GM03348 (cell line): ENCODE measurements around the gene RGP1.

Experiments used
- DNase-seq: peaks from one replicate; pipeline ENCODE4 v3.0.0; 2012; ENCODE audit warnings: low spot score

RGP1 gene

DNA sequence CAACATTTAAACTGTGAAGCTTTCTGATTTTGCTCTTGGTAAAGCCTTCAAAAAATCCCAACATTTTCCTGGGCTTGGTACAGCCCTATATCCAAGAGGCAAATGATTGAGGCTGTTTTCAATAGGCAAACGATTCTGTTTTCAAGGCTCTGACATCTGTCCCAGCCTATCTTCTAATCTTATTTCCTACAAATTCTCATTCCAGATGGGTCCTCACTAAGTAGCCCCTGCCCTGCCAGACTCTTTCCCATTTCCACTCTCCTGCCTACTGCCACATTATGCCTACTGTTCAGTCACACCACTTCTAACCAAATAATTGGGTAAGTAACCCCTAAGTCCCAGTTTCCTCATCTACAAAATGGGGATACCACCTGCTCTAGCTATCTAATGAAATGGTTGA lies 3.5 kb upstream of the RGP1 start:
- DNase-seq, result no peak

- DNase-seq, result no peak
Observed at GRCh38 chr9:35746583-35746982, 2.5 kb upstream of the RGP1 start.

- DNase-seq, result no peak
Observed at GRCh38 chr9:35748242-35748857, 737 bp upstream of the RGP1 start.

DNA sequence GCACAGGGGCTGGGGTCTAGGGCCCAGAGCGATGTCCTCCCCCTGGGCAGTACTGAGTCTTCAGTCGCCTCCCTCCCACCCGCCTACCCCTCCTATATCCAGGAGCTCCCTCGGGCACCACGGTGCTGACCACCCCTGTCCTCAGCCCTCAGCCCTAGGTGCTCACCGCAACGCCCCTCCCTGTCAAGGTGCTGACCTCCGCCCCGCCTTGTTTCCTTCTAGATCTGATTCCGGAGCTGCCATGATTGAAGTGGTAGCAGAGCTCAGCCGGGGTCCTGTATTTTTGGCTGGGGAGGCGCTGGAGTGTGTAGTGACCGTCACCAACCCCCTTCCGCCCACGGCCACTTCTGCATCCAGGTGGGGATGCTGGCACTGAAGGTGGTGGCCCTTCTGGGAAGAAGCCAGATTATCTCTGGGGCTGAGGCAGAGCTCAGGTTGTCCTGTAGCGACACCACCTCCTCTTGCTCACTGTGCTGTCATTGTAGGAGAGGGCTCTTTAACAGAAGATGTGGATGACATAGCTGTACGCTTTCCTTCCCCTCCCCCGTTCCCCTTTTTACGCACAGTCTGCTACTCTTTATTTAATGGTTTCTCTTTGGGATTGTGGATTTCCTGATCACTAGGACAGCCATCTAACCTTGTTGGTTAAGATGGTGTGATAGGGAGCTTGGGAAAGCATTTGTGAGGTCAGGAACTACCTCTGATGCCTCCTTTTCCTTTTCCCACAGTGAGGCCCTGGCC lies 598 bp downstream of the RGP1 start:
- peak; percentile 23 for DNase-seq

- no peak for DNase-seq
Observed at GRCh38 chr9:35750256-35750531, 1.1 kb downstream of the RGP1 start.

DNA sequence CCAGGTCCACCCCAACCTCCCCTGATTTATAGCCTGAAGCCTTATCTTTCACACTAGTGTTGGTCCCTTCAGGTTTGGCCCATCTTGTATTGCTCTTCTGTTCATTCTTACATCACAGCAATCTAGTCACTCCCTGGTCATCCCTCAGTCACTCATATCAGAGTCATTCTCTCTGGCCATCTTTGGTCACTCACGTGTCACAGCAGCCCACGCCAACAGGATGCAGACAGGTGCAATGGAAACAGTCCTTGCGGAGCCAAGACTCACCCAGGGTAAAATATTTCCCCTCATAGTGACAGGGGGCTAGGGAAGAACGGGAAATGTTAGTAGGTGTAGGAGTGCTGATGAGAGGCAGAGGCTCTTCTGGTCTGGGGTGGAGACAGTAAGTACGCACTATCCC lies 4.4 kb downstream of the RGP1 start:
- DNase-seq, result no peak

DNA sequence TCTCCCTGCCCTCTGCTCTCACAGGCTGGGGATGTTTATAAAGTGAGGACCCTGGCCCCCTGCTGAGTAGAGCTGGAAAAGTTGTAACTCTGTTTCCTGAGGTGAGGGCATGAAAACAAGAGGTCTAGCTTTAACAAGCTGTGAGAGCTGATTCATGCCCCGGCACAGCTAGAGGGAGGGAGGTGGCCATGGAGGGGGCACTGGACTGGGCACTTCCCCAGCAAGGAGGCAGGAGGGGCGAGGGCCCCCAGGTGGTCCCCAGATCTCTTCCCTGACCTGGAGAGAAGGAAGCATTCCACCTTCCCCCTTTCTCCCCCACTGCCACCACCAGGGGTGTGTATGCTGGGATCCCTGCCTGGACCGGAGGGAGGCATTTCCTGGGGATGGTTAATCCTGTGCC lies 5.2 kb downstream of the RGP1 start, which contains the start of gene MSMP:
TSS of gene MSMP (minus strand) at position 13 of the 400 bp plus-strand sequence. CDS start 147 bp downstream, outside the sequence.
- DNase-seq, result no peak

DNA sequence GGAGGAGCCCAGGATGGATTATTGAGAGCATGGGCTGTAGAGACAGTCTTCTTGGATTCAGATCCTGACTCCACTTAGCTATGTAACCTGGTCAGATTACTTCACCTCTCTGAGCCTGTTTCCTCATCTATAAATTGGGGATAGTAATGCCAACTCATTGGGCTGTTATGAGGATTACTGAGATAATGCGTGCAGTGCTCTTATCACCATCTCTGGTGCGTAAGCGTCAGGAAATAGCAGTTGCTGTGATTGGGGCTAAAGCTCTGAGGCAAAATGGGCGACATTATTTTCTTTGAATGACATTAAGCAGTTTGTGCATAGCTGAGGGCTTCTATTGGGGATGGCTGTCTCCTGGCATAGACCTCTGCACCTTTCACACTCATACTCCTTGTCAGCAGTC lies 6.0 kb downstream of the RGP1 start:
- no peak for DNase-seq

DNA sequence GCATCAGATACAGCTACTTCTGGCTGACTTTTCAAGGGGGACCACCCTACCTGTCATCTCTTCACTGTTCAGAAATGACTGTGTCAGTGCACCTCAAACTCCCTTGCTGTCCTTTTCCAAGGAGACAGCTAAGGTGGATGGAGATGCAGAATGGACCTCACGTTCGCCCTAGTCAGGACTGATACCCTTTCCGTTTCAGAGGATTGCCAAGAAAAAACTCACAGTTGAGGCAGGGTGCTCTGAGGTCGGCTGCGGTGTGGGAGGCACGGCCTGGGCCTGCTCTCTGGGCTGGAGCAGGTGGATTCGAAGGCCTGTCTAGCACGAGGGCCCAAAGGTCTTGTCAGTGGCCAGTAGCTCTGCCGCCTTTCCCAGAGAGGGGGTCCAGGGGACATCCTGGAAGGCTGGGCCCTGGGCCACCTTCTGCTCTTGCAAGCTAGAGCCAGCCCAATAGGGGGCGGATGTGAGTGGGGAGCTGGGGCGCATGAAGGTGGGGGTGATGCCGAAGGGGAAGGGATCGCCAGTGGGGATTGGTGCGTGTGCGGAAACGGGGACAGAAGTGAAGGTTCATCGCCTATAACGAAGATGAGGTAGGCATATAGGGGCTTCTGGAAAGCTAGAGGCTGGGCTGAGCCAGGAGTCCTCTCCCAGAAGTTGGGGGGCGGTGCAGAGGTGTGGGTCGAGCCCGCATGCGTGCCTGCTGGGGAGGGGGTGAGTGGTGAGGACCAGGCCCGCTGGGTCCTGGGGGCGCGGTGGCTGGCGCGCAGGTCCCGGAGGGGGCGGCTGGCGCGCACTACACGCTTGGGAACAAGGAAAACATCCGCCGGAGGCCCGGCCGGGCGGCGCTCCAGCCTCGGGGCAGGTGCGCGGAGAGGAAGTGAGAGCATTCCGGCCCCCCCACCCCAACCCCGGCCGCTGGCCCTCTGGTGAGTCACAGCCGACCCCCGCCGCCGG lies 7.5 kb downstream of the RGP1 start:
- DNase-seq, result peak; percentile 51

GRCh38 chr9:35757226-35757891 lies 8.3 kb downstream of the RGP1 start:
- peak; percentile 22 for DNase-seq

DNA sequence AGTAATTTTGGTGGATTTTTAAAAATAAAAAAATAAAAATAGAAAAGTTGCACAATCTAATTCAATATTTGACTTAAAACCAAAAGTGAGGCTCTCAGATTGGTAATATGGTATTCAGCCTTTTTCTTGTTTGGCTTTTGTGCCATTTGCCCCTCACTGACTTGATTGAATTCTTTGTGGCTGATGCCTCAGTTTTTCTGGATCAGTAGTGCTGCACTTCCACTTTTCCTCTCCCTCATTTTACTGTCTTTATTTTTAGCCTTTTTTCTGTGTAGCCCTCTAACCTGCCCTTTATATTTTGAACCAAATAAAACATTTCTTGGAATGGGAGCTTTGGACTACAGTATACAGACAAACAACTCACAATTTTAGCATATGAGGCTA lies 8.8 kb downstream of the RGP1 start:
- no peak for DNase-seq

GRCh38 chr9:35758475-35759050 lies 9.5 kb downstream of the RGP1 start:
- no peak for DNase-seq

DNA sequence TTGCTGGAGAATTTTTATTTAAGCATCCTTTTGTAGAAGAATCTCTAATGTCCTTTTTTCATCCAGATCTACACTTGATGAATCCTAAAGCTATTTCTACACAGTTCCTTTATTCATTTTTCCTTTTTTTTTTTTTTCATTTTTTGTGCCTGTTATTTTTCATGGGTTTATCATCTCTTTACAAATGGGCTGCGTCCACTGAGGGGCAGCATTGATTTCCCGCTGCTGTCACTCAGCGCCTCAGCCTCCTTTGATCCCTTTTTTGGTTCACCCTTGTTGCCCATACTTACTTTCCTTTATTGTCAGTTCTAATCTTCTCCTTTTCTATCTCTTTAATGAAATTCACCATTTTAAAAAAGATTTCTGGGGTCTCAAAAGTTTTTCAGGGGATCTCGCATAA lies 10.7 kb downstream of the RGP1 start:
- DNase-seq, result no peak

- no peak for DNase-seq
Observed at GRCh38 chr9:35760651-35761050, 11.6 kb downstream of the RGP1 start.

- DNase-seq, result no peak
Observed at GRCh38 chr9:35763181-35763580, 14.1 kb downstream of the RGP1 start.

GRCh38 chr9:35763803-35764202 lies 14.7 kb downstream of the RGP1 start:
- DNase-seq, result no peak

GRCh38 chr9:35766997-35767396 lies 17.9 kb downstream of the RGP1 start:
- DNase-seq, result no peak

DNA sequence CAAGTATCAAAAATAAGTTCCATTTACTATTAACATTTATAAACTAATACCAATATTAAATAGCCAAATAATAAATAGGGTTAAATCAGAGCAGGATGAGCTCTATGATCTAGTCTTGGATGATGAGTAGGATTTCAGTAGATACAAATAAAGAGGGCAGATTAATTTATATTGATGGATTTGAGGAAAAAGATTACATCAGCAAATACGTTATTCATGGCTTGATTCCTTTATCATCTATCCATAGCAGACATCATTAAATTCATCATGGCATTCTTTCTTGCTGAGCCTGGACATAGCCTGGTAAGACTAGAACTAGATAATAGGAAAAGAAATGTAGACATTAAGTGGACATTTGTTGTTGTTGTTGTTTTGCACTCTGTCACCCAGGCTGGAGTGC lies 18.4 kb downstream of the RGP1 start:
- DNase-seq, result no peak

- no peak for DNase-seq
Observed at GRCh38 chr9:35769763-35770162, 20.7 kb downstream of the RGP1 start.

- no peak for DNase-seq
Observed at GRCh38 chr9:35771075-35771433, 22.0 kb downstream of the RGP1 start.

GRCh38 chr9:35771534-35771933 lies 22.4 kb downstream of the RGP1 start:
- no peak for DNase-seq

GRCh38 chr9:35771943-35772342 lies 22.9 kb downstream of the RGP1 start:
- DNase-seq, result no peak
